GM19438 (cell line): ENCODE data around the gene SMG6.

ENCODE experiments used
- ATAC-seq: cut with Tn5 transposase; IDR thresholded peaks from one replicate; pipeline ENCODE4 v1.9.1; 2021; ENCODE audit warnings: low read depth; ENCODE audit not compliant: unreplicated experiment

The SMG6 gene

DNA sequence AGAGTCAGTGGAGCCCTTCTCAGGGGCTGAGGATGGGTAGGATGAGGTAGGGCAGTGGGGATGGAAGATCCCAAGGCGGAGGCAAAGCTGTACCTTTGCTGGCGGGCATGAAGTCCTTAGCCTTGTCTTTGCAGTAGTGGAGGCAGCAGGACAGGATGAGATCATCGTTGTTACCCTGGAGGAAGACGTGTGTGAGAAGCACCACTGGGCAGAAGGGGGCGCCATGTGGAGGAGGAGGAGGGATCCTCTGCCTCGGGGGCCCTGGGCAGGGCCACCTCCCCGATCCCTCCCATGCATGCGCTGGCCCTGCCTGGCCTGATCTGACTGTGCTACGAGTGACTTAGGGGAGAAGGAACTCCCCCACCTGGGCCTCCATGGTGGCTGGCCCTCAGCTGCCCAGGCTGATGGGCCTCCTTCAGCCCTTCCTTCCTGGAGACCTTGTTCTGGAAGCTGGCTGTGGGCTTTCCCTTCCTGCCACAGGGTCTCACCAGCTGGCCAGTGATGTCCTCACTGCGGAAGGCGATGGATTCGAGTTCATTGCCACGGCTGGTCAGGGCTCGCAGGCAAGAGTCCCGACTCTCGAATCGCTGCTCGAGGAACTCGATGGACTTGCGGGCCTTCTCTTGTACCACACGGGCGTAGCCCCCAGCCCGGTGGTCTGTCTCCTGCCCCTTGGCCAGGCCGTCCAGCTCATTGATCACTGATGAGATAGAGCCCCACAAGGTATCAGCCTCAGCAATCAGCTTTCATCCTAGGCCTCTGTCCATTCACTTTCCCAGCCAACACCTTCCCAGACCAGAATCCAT is 238.4 kb downstream of the SMG6 start:
- ATAC-seq = no peak

DNA sequence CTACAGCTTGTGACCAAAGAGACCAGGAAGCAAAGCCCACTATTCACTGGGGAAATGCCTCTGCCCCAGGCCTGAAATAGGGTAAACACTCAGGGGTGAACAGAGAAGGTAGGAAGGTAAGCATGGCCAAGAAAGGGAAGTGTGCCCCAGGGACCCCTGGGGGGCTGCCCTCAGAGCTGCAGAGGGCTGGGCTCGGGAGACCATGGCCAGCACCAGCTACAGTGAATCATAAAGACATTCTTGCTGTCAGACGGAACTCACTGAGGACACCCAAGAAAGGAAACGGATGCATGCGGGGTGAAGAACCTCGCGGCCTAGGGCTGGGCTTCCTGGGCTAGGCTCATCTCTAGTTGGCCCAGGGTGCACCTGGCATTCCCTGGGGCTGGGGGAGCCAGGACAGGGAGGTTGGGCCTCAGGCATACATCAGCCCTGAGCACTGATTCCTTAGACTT is 239.0 kb downstream of the SMG6 start:
- no peak for ATAC-seq

DNA sequence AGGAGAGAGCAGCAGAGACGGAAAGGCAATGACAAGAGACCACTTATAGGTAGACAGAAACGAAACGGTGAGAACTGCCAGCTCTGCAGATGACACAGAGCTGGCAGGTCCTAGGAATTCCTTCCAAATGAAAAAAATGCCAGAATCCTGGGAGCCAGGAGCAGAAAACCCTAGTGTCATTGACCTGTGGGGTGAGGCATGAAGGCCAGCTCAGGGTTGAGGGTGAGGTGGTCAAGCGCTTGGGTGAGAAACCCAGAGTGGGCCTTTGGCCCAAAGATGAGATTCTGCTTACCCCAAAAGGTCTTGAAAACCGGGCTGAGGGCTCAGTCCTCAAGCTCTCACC is 239.5 kb downstream of the SMG6 start:
- no peak for ATAC-seq

DNA sequence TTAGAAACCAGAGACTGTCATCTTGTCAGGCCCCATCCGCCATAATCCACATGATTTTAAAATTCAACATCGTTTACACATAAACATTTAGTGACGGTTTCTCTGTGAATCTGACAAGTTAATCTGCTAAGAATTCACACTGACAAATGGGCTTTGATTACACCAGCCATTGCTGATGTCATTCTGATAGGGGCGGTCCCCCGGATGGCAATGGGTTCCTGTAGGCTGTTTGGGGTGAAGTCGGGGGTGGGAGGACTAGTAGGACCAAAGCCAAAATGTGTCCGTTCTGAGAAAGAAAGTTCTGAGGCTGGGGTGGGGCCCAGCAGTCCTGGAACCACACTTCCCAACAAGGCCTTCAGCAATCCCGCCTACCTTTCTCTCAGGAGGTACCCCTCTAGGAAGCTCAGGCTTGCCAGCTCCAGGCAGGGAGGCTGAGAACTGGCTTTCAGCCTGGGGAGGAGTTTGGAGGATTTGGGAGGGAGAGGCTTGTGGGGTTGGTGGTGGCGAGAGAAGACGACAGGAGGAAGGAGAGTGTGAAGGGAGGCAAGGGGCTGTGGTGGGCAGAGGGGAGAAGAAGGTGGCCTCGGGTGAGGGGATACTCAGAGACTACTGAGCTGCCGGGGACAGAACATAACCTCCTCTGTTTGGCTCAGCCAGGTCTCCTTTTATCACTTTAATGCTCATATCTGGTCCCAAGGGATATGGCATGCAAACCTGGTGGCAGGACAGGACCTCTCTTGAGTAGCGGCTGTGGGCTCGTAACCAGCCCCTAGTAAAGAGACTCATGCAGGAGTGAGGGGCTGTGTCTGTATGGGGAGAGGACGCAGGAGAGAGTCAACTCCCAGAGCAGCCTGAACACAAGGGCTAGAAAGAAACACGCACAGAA is 240.1 kb downstream of the SMG6 start:
- ATAC-seq = no peak

DNA sequence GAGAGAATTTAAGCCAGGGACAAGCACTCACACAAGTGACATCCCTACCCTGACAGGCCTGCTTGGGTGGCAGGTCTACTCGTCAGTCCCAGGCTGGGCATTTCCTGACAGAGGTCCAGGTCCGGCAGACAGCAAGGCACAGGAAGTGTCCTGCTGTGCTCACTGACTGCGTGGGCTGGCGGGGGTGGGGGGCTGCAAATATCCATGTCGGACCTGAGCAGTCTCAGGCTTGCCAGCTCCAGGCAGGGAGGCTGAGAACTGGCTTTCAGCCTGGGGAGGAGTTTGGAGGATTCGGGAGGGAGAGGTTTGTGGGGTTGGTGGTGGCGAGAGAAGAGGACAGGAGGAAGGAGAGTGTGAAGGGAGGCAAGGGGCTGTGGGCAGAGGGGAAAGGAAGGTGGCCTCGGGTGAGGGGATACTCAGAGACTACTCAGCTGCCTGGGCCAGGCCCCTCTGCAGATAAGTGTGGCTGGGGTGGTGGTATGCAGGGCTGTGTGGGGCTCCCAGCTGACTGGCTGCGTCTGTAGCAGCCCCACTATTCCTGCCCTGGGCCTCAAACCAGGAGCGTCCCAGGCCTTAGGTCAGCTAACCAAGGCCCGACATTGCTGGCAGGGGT is 240.9 kb downstream of the SMG6 start:
- no peak for ATAC-seq

DNA sequence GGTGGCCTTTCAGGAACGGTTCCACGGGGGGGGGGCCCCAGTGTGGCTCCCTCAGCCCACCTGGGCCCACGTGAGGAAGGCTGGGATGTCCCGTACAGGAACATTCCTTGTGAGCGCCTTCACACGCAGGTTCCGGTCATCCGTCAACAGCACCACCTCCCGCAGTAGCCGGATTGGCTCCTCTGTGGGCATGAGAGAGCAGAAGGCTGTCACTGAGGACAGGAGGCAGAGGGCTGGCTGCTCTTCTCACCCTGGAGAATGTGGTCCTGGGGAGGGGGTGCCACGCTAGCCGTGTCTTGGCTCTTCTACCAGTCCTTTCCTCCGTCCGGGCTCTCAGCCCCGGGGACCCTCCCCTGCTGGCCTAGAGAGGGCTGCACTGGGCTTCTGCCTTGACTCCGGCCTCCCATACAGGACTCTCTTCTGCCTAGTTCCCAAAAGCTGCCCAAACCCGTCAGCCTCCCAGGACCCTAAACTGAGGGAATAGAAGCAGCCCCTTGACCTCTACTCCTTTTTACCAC is 242.1 kb downstream of the SMG6 start:
- ATAC-seq = no peak

DNA sequence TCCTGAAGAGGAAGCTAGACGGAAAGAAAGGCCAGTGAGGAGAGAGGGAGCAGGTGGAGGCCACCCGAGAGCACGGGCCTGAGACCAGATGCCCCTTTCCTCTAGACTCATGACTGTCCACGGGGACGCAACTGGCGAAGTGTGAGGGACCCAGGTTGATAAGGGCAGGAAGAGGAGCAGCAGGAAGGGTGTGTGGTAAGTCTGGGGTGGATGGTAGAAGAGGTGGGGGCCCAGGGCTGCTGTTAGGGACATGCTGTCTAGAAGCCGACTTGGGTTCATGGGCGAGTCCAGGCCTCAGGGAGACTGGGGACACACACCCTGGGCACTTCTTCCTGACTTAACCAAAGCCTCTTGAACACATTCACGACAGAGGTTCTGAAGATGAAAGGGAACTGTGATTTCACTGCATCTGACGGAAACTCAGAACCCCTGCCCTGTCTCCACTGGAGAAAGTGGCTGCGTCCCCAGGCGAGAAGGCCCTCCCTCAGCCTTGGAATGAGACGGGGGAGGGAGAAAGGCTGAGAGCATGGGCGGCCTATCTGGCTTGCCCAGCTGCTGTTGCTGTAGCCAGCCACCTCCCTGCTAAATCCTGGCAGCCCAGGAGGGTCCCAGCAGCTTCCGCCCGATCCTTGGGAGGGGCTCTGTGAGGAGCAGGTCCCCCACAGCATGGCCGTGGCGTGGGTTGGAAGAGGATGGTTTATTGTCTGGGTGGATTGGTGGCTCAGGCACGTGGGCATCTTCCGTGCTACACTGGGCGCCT is 242.7 kb downstream of the SMG6 start:
- ATAC-seq = no peak

DNA sequence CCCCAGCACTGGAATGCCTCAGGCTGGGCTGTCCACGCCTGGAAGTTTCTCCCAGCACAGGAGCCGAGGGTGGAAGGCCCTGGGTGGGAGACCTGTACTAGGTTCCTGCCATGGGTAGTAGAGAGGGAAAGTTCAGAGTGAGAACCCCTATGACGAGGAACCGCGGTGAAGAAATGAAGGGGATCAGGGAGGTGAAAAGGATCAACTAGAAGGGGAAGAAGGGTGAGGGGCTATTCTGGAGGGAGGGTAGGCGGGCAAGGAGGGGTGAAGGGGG is 243.3 kb downstream of the SMG6 start:
- ATAC-seq = no peak

DNA sequence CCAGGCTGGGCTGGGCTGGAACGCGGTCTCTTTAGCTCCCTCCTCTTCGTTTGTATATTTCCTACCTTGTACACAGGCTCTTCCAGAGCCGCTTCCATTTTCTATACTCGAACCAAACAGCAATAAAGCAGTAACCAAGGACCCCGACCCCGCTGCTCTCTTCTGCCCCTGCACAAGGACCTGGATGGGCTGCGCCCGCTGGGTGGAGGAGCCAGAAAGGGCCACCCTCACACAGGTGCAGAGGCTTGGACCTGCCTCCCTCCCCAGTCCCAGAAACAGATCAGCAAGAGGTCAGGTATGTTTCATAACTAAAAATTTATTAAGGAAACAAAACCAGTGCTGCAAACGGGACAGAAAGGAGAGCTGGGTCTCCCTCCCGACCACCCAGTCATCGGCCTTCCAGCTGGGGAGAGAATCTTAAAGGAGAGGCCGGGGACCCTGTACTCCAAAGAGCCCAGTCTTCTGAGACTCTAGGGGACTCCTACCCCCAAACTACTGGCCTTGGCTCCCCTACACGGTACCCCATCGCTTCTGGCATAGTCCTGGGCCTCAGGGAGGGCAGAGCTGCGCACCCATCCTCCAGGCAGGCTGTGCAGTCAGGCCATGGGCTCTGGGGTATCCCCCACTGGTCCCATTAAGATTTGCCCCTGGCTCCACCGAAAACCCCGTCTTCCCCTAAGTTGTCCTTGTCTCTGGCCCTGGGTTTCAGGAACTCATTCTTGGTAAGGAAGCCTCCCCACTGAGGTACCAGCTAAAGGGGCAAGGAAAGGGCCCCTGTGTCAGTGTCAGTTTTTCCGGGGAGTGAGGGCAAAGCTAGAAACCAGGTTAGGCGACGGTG is 243.8 kb downstream of the SMG6 start:
- no peak for ATAC-seq

DNA sequence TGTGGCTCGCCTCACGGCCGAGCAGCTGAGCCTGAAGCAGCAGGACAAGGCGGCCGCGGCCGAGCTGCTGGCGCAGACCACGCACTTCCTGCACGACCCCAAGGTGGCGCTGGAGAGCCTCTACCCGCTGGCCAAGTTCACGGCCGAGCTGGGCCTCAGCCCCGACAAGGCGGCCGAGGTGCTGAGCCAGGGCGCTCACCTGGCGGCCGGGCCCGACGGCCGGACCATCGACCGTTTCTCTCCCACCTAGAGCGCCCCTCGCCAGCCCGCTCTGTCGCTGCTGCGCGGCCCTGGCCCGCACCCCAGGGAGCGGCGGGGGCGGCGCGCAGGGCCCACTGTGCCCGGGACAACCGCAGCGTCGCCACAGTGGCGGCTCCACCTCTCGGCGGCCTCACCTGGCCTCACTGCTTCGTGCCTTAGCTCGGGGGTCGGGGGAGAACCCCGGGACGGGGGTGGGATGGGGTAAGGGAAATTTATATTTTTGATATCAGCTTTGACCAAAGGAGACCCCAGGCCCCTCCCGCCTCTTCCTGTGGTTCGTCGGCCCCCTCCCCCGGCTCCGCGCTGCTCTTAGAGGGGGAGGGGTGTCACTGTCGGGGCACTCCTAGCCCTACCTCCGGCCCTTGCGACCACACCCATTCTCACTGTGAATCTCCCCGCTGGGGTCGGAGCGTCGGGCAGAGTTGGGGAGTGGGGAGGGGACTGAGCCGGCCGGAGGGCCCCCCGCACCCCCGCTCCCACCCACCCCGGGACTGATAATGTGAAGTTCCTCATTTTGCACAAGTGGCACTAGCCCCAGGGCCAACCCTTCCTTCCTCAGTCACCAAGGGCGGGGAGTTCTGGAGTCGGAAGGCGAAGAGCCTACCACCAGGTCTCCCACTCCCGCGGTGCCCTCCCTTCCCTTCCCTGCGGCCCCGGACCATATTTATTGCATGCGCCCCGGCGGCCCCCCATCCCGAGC is 244.7 kb downstream of the SMG6 start:
- ATAC-seq = no peak

DNA sequence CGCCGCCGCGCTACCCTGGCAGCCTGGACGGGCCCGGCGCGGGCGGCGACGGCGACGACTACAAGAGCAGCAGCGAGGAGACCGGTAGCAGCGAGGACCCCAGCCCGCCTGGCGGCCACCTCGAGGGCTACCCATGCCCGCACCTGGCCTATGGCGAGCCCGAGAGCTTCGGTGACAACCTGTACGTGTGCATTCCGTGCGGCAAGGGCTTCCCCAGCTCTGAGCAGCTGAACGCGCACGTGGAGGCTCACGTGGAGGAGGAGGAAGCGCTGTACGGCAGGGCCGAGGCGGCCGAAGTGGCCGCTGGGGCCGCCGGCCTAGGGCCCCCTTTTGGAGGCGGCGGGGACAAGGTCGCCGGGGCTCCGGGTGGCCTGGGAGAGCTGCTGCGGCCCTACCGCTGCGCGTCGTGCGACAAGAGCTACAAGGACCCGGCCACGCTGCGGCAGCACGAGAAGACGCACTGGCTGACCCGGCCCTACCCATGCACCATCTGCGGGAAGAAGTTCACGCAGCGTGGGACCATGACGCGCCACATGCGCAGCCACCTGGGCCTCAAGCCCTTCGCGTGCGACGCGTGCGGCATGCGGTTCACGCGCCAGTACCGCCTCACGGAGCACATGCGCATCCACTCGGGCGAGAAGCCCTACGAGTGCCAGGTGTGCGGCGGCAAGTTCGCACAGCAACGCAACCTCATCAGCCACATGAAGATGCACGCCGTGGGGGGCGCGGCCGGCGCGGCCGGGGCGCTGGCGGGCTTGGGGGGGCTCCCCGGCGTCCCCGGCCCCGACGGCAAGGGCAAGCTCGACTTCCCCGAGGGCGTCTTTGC is 245.6 kb downstream of the SMG6 start:
- ATAC-seq = no peak

DNA sequence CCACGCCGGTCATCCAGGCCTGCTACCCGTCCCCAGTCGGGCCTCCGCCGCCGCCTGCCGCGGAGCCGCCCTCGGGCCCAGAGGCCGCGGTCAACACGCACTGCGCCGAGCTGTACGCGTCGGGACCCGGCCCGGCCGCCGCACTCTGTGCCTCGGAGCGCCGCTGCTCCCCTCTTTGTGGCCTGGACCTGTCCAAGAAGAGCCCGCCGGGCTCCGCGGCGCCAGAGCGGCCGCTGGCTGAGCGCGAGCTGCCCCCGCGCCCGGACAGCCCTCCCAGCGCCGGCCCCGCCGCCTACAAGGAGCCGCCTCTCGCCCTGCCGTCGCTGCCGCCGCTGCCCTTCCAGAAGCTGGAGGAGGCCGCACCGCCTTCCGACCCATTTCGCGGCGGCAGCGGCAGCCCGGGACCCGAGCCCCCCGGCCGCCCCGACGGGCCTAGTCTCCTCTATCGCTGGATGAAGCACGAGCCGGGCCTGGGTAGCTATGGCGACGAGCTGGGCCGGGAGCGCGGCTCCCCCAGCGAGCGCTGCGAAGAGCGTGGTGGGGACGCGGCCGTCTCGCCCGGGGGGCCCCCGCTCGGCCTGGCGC is 246.3 kb downstream of the SMG6 start:
- no peak for ATAC-seq

DNA sequence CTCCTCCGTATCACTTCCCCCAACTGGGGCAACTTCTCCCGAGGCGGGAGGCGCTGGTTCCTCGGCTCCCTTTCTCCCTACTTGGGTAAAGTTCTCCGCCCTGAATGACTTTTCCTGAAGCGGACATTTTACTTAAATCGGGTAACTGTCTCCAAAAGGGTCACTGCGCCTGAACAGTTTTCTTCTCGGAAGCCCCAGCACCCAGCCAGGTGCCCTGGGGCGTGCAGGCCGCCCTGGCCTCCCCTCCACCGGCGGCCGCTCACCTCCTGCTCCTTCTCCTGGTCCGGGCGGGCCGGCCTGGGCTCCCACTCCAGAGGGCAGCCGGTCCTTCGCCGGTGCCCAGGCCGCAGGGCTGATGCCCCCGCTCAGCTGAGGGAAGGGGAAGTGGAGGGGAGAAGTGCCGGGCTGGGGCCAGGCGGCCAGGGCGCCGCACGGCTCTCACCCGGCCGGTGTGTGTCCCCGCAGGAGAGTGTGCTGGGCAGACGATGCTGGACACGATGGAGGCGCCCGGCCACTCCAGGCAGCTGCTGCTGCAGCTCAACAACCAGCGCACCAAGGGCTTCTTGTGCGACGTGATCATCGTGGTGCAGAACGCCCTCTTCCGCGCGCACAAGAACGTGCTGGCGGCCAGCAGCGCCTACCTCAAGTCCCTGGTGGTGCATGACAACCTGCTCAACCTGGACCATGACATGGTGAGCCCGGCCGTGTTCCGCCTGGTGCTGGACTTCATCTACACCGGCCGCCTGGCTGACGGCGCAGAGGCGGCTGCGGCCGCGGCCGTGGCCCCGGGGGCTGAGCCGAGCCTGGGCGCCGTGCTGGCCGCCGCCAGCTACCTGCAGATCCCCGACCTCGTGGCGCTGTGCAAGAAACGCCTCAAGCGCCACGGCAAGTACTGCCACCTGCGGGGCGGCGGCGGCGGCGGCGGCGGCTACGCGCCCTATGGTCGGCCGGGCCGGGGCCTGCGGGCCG is 247.1 kb downstream of the SMG6 start:
- ATAC-seq = no peak

DNA sequence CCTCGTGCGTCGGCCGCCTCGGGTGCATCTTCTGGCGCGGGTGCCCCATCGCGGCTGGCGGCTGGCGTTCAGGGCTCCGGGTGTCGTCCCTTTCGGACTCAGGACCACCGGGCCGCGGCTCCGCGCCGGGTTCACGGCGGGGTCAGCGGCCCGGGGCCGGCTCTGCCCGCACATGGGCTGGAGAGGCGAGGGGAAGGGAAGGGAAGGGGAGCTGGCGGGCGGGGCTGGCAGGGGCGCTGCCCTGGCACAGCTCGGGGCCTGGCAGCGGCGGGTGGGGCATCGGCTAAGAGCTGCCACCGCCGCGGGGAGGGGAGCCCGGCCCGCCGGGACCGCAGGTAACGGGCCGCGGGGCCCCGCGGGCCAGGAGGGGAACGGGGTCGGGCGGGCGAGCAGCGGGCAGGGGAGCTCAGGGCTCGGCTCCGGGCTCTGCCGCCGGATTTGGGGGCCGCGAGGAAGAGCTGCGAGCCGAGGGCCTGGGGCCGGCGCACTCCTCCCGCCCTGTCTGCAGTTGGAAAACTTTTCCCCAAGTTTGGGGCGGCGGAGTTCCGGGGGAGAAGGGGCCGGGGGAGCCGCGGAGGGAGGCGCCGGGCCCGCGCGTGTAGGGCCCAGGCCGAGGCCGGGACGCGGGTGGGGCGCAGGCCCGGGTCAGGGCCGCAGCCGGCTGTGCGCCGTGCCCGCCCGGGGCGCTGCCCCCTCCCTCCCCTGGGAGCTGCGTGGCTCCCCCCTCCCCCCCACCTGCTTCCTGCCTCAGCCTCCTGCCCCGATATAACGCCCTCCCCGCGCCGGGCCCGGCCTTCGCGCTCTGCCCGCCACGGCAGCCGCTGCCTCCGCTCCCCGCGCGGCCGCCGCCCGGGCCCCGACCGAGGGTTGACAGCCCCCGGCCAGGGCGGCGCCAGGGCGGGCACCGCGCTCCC is 248.0 kb downstream of the SMG6 start:
- no peak for ATAC-seq

DNA sequence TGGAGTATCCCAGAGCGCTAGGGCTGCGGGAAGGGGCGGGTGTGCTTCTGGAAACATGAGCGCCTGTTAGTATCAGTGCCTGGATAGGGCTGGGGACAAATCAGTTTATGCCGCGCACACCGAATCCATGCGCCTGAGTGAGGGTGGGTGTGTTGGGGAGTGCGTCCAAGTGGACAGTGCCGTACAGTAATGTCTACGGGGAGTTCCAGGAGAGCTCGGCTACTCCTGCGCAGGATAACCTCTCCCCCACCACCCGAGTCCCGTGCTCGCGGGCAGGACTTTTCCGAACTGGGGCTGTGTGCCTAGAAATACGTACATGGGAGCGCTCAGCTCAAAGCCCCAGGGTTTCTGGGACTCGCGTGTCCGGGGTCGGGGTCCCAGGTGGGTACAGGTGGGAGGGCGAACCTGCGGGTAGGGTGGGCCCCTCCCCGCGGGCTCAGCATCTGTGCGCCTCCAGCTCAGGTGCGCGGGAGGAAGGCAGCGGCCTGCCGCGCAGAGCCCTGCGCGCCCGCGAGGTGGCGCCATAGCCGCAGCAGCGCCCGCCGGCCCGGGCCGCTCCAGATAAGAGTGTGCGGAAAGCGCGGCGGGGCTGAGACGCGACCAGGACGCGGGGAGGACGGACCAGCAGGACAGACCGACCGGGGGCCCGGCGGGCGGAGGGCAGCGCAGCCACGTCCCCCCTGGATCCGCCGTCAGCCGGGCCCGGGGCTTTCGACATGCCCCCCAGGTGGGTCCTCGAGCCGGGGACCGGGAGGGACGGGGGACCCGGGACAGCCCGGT is 248.9 kb downstream of the SMG6 start, which contains the start of gene HIC1:
Gene HIC1 (plus strand): TSS at position 592 of the 780 bp plus-strand sequence. CDS start 1,588 bp downstream, outside the sequence.
- peak; percentile 31 for ATAC-seq
